ENCODE data around the gene WNT3A.

WNT3A gene

DNA sequence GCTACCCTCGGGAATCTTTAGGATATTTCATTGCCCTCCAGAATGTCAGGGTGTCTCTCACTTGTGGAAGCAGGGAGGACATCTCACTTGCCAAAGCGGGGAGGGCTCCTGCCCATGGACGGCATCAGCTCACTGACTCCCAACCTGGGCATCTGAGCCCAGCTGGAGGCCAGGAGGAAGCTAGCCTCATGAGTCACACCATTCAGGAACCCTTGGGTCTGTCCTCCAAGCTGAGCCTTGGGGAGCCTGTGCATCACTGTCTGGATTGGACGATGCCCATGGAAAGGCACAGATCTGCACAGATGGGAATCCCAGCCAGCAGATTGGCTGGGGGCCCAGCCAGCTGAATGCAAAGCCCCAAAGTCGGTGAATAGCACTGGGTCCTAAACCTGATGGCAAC lies 25.2 kb downstream of the WNT3A start:
- DNase-seq (ENCODE audit: low read depth), result no peak
- H3K4me3 ChIP-seq (ENCODE audit: control insufficient read depth, low read depth, low read length), result no peak overlapping the region
- TF ChIP-seq CTCF (conservative IDR thresholded peaks at IDR 0.05; ENCODE audit: control insufficient read depth, insufficient read depth, low read depth, low read length), result no peak

DNA sequence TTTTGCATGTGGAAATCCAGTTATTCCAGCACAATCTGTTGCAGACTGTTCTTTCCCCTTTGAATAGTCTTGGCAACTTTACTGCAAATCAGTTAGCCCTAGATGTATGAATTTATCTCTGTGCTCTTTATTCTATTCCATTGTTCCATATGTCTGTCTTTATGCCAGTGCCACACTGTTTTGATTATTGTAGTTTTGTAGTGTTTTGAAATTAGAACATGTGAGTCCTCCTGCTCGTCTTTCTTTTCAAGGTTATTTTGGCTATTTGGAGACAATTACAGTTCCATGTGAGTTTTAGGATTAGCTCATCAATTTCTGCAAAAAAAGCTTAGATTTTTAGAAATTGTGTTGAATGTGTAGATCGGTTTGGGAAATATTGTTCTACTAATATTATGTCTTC lies 26.6 kb downstream of the WNT3A start:
- TF ChIP-seq CTCF (conservative IDR thresholded peaks at IDR 0.05; ENCODE audit: control insufficient read depth, insufficient read depth, low read depth, low read length), result no peak
- DNase-seq (ENCODE audit: low read depth), result no peak
- no peak overlapping the region for H3K4me3 ChIP-seq (ENCODE audit: control insufficient read depth, low read depth, low read length)

DNA sequence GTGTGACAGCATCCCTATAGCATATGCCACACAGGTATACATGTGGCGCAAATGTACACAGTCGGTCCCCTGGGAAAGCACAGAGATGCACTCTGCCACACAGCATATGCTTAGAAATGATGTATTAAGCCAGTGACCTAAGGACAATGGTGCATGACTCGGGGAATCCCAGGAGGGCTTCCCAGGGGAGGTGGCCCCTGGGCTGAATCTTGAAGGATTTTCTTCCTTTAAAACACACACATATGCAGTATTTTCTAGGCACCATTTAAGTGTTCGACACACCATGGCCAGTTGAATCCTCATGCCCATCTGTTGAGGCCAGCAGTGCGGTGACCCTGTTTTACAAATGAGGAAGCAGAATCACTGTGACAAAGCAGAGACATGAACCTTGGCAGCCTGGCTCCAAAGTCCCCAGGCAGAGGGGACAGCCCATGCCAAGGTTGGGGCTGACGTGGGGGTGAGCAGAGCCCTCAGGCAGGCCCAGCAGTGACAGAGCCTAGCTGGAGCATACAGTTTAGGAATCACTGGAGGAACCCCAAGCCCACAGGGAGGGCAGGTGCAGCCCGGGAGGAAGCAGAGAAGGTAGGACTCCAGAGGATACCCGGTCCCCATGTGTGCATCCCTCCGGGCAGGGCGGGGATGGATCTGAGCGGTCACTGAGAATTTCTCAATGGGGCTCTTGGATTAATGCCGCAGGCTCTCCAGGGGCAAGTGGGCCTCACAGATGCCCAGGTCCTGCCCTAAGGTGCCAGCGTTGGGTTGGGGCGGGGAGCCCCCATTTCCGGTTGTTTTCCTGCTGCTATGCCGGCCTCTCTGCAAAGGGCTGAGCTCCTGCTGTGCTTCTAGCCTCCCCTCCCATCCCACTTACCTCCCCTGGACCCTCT lies 28.4 kb downstream of the WNT3A start:
- TF ChIP-seq CTCF (conservative IDR thresholded peaks at IDR 0.05; ENCODE audit: control insufficient read depth, insufficient read depth, low read depth, low read length), result no peak
- H3K4me3 ChIP-seq (ENCODE audit: control insufficient read depth, low read depth, low read length), result no peak overlapping the region
- no peak for DNase-seq (ENCODE audit: low read depth)

GRCh38 chr1:228035844-228036243 lies 29.0 kb downstream of the WNT3A start:
- no peak for DNase-seq (ENCODE audit: low read depth)
- no peak overlapping the region for H3K4me3 ChIP-seq (ENCODE audit: control insufficient read depth, low read depth, low read length)
- TF ChIP-seq CTCF (conservative IDR thresholded peaks at IDR 0.05; ENCODE audit: control insufficient read depth, insufficient read depth, low read depth, low read length), result no peak

- no peak for TF ChIP-seq CTCF (conservative IDR thresholded peaks at IDR 0.05; ENCODE audit: control insufficient read depth, insufficient read depth, low read depth, low read length)
- H3K4me3 ChIP-seq (ENCODE audit: control insufficient read depth, low read depth, low read length), result no peak overlapping the region
- DNase-seq (ENCODE audit: low read depth), result no peak
Measured at GRCh38 chr1:228036701-228037231, 30.0 kb downstream of the WNT3A start.

DNA sequence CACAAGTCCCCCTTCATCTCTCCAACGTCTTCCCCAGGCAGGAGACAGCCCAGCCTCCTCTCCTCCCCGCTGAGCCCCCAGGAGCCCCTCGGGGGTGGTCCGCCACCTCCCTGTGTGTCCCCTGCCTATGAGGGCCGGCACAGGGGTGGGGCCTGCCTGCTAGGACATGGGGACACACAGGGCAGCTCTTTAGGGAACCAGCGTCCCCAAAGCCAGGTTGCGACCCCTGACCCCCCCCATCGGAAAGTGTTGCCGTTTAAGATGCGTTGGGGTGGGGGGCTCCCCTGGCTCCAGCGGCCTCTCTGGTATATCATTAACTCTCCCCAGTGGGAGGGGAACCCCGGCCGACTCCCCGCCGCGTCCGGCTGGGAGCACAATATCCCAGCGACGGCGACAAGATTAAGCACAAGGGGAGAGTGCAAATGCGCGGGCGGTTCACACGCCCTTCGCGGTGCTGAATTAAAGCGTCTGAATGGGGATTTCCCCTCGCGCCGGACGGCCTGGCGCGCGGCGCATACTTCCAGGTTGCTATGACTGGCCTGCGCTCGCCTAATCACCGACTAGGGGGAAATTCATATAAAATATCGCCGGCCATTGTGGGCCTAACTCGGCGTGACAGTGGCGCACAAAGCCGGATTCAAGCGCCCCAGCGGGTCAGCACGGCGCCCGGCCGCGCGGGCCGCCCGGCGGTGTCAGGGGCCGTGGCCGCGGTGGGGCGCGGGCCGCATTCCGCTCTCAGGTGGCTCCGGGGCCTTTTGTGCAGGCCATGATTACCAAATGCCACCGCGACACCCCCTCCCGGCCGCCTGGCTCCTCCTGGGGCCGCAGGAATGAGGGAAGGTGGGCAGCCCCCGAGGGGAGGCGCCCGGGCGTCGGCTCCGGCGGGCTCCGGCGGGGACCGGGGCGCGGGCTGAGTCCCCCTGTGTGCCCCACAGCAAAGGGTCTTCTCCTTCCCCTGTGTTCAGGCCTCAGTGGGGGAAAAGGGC lies 30.9 kb downstream of the WNT3A start:
- DNase-seq (ENCODE audit: low read depth), result peak; percentile 9
- no peak overlapping the region for H3K4me3 ChIP-seq (ENCODE audit: control insufficient read depth, low read depth, low read length)
- TF ChIP-seq CTCF (conservative IDR thresholded peaks at IDR 0.05; ENCODE audit: control insufficient read depth, insufficient read depth, low read depth, low read length), result no peak

Measured in fibroblast of mammary gland (primary cell).